Mesenchymal stem cell (in vitro differentiated cells and primary cell): ENCODE data around the gene PFN3.
A peak's percentile ranks its signal among the peaks of the same experiment; 100 is the strongest.

ENCODE experiments used
- DNase-seq: peaks from one replicate; pipeline ENCODE4 v3.0.0-alpha.2; 2013
- H2AFZ ChIP-seq: one replicate; pipeline ENCODE4 v1.6.1; 2013; ENCODE audit warnings: low read depth, mild to moderate bottlenecking, control low read depth, inconsistent platforms, low read length, moderate library complexity
- H2AK5ac ChIP-seq: 2 replicates; pipeline ENCODE4 v1.6.1; 2013; ENCODE audit warnings: low read length, moderate library complexity, mild to moderate bottlenecking, inconsistent platforms; ENCODE audit not compliant: severe bottlenecking
- H2BK120ac ChIP-seq: one replicate; pipeline ENCODE4 v1.6.1; 2013; ENCODE audit warnings: low read depth, mild to moderate bottlenecking, inconsistent platforms, low read length, moderate library complexity
- H2BK12ac ChIP-seq, 2 experiments: one replicate each; pipeline ENCODE4 v1.6.1; 2013; ENCODE audit warnings: inconsistent platforms in 2 of 2, low read length in 2 of 2, mild to moderate bottlenecking in 2 of 2, moderate library complexity in 2 of 2, control low read depth in 1 of 2
- H2BK15ac ChIP-seq: one replicate; pipeline ENCODE4 v1.6.1; 2013; ENCODE audit warnings: mild to moderate bottlenecking, low read depth, inconsistent platforms; ENCODE audit not compliant: poor library complexity, severe bottlenecking
- H2BK5ac ChIP-seq: 2 replicates; pipeline ENCODE4 v1.6.1; 2013; ENCODE audit warnings: low read depth, mild to moderate bottlenecking, low read length, control low read depth, inconsistent platforms; ENCODE audit not compliant: poor library complexity, severe bottlenecking
- H3K14ac ChIP-seq, 2 experiments: one replicate each; pipeline ENCODE4 v1.6.1; 2013; ENCODE audit warnings: inconsistent platforms in 2 of 2, low read length in 2 of 2, control low read depth in 1 of 2, mild to moderate bottlenecking in 1 of 2, moderate library complexity in 1 of 2
- H3K18ac ChIP-seq, 2 experiments: one replicate each; pipeline ENCODE4 v1.6.1; 2013; ENCODE audit warnings: inconsistent platforms in 2 of 2, low read length in 2 of 2, control low read depth in 1 of 2, low read depth in 1 of 2, mild to moderate bottlenecking in 1 of 2
- H3K23ac ChIP-seq, 2 experiments: one replicate each; pipeline ENCODE4 v1.6.1; 2013; ENCODE audit warnings: inconsistent platforms in 2 of 2, low read length in 2 of 2, mild to moderate bottlenecking in 2 of 2, moderate library complexity in 2 of 2, control low read depth in 1 of 2
- H3K27ac ChIP-seq: 2 replicates; pipeline ENCODE4 v1.5.1; 2013; ENCODE audit warnings: mild to moderate bottlenecking, moderate library complexity, low read length, control low read depth, inconsistent platforms; ENCODE audit not compliant: poor library complexity, severe bottlenecking
- H3K27me3 ChIP-seq, 2 experiments: 2 replicates each; pipeline versions ENCODE4 v1.6.1 to v1.7.0; 2013; ENCODE audit warnings: low read length in 2 of 2, mild to moderate bottlenecking in 2 of 2, moderate library complexity in 2 of 2, control low read depth in 1 of 2, inconsistent platforms in 1 of 2; ENCODE audit not compliant: control insufficient read depth in 1 of 2, insufficient read depth in 1 of 2
- H3K36me3 ChIP-seq, 2 experiments: 2 replicates each; pipeline versions ENCODE4 v1.6.1 to v1.7.0; 2013; ENCODE audit warnings: low read length in 2 of 2, control low read depth in 1 of 2, inconsistent platforms in 1 of 2, low read depth in 1 of 2, mild to moderate bottlenecking in 1 of 2; ENCODE audit not compliant: insufficient read depth in 2 of 2, control insufficient read depth in 1 of 2
- H3K4ac ChIP-seq, 2 experiments: one replicate each; pipeline ENCODE4 v1.6.1; 2013; ENCODE audit warnings: inconsistent platforms in 2 of 2, low read length in 2 of 2, mild to moderate bottlenecking in 2 of 2, moderate library complexity in 2 of 2, control low read depth in 1 of 2, low read depth in 1 of 2
- H3K4me1 ChIP-seq: 2 replicates; pipeline ENCODE4 v1.6.1; 2013; ENCODE audit warnings: low read depth, low read length, control low read depth; ENCODE audit not compliant: control insufficient read depth, insufficient read depth
- H3K4me2 ChIP-seq: 2 replicates; pipeline ENCODE4 v1.6.1; 2013; ENCODE audit warnings: low read length, mild to moderate bottlenecking, inconsistent platforms; ENCODE audit not compliant: poor library complexity, severe bottlenecking
- H3K4me3 ChIP-seq, 2 experiments: 2 replicates each; pipeline versions ENCODE4 v1.5.1 to v1.7.0; 2013; ENCODE audit warnings: low read length in 2 of 2, mild to moderate bottlenecking in 2 of 2, control low read depth in 1 of 2, low read depth in 1 of 2; ENCODE audit not compliant: insufficient read depth in 1 of 2
- H3K79me1 ChIP-seq: replicated peaks from 2 replicates; pipeline ENCODE4 v1.6.1; 2013; ENCODE audit warnings: mild to moderate bottlenecking, control low read depth, low read length, inconsistent platforms; ENCODE audit not compliant: poor library complexity, severe bottlenecking
- H3K9ac ChIP-seq: 2 replicates; pipeline ENCODE4 v1.7.0; 2013; ENCODE audit warnings: mild to moderate bottlenecking, low read length, moderate library complexity
- H3K9me3 ChIP-seq: 2 replicates; pipeline ENCODE4 v1.7.0; 2013; ENCODE audit warnings: mild to moderate bottlenecking, low read length; ENCODE audit not compliant: control insufficient read depth
- H4K8ac ChIP-seq: one replicate; pipeline ENCODE4 v1.6.1; 2013; ENCODE audit warnings: inconsistent platforms, mild to moderate bottlenecking, low read length, moderate library complexity
- H4K91ac ChIP-seq: one replicate; pipeline ENCODE4 v1.6.1; 2013; ENCODE audit warnings: mild to moderate bottlenecking, low read length, inconsistent platforms
- whole genome bisulfite sequencing: methylation state at CpG from one replicate; pipeline ENCODE4 v1.1.7; 2013; ENCODE audit warnings: mixed read lengths; 5-methylcytosine and 5-hydroxymethylcytosine counted together

PFN3 gene

DNA sequence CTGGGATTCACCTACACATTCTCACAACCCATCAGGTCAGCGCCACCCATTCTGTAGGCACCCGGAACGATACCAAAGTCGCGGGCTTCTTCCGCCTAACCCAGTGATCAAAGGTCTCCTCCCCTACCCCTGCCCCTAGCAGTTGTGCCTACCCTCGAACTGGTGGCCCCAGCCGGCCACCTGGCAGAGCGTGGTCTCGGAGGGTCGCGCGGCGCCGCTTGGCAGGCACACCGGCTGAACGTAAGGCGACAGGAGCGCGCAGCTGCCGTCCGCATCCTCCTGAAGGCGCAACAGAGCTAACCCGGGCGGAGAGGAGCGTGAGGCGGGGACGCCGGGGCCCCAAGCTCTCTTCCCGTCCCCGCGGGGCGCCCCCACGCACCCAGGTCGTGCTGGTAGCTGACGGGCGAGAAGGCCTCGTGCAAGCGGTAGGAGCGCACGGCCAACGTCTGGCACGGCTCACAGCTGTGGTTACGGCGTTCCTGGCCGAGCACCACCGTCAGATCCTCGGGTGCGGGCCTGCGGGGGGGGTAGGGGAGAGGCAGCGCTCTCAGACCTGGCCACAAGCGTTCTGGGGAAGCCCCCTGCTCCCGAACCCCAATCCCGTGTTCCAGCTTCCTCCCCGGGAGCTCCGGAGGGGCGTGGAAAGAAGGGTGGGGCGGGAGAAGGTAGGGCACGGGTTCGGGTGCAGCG is 2.8 kb upstream of the PFN3 start:
- Histone ChIP-seq H3K4ac (peak overlapping the region in 1 of 2 experiments; percentile 75), H3K9ac (no peak overlapping the region), H3K4me2 (peak overlapping the region; percentile 100), H3K9me3 (no peaks in the 10 kb centered on the region), H2AFZ (no peak overlapping the region), H3K4me3 (peak overlapping the region; percentile 66 to 80), H4K91ac (peak overlapping the region; percentile 77), H3K18ac (peak overlapping the region; percentile 62 to 65), H3K27ac (no peak overlapping the region), H2BK5ac (no peak overlapping the region), H4K8ac (peak overlapping the region; percentile 80), H2BK120ac (no peak overlapping the region), H3K79me1 (no peaks in the 10 kb centered on the region), H3K36me3 (peaks cover 0 to 3% of the 10 kb centered on the region in 2 experiments), H2BK12ac (peak overlapping the region in 1 of 2 experiments; percentile 7), H2BK15ac (peak overlapping the region; percentile 61), H3K23ac (peak overlapping the region in 1 of 2 experiments; percentile 92), H3K27me3 (peaks cover 0 to 83% of the 10 kb centered on the region in 2 experiments), H3K14ac (peak overlapping the region in 1 of 2 experiments; percentile 9), H2AK5ac (no peak overlapping the region), H3K4me1 (peaks cover 28% of the 10 kb centered on the region)
- WGBS, result 2% methylated on average over 53 of the region's 61 CpGs
- DNase-seq, result peak; percentile 64

- Histone ChIP-seq H3K79me1 (no peaks in the 10 kb centered on the region), H3K4me3 (peak overlapping the region; percentile 66 to 80), H3K4me2 (peak overlapping the region; percentile 100), H3K14ac (no peak overlapping the region), H2BK120ac (no peak overlapping the region), H3K4me1 (peaks cover 28% of the 10 kb centered on the region), H2BK12ac (no peak overlapping the region), H3K36me3 (peaks cover 0 to 3% of the 10 kb centered on the region in 2 experiments), H3K9ac (no peak overlapping the region), H3K23ac (no peak overlapping the region), H2BK5ac (no peak overlapping the region), H3K27me3 (peaks cover 4 to 87% of the 10 kb centered on the region in 2 experiments), H4K91ac (no peak overlapping the region), H3K9me3 (no peaks in the 10 kb centered on the region), H4K8ac (peak overlapping the region; percentile 86), H3K18ac (no peak overlapping the region), H2AFZ (no peak overlapping the region), H3K4ac (no peak overlapping the region), H2AK5ac (no peak overlapping the region), H2BK15ac (peak overlapping the region; percentile 61), H3K27ac (no peak overlapping the region)
- peak; percentile 68 for DNase-seq
- WGBS, result 18% methylated on average over 49 of the region's 49 CpGs
These were observed 2.0 kb upstream of the PFN3 start for GRCh38 chr5:177402271-177403043.

GRCh38 chr5:177397875-177398390 is 2.5 kb downstream of the PFN3 start:
- no peak overlapping the region for H2BK5ac ChIP-seq
- H3K4me3 ChIP-seq, result no peak overlapping the region
- H4K8ac ChIP-seq, result no peak overlapping the region
- no peak overlapping the region for H2AFZ ChIP-seq
- no peak overlapping the region for H2BK12ac ChIP-seq
- H3K79me1 ChIP-seq, result no peaks in the 10 kb centered on the region
- peaks cover 0 to 3% of the 10 kb centered on the region in 2 experiments for H3K36me3 ChIP-seq
- peaks cover 9% of the 10 kb centered on the region for H3K4me1 ChIP-seq
- no peak overlapping the region for H3K4me2 ChIP-seq
- H2AK5ac ChIP-seq, result no peak overlapping the region
- H3K27ac ChIP-seq, result no peak overlapping the region
- H4K91ac ChIP-seq, result no peak overlapping the region
- H3K18ac ChIP-seq, result no peak overlapping the region
- H3K14ac ChIP-seq, result peak overlapping the region in 1 of 2 experiments; percentile 7
- H3K9me3 ChIP-seq, result no peaks in the 10 kb centered on the region
- H3K27me3 ChIP-seq, result peaks cover 8 to 86% of the 10 kb centered on the region in 2 experiments
- H3K23ac ChIP-seq, result no peak overlapping the region
- DNase-seq, result no peak
- WGBS, result 89% methylated on average over 13 of the region's 16 CpGs
- no peak overlapping the region for H2BK120ac ChIP-seq
- no peak overlapping the region for H3K4ac ChIP-seq
- no peak overlapping the region for H3K9ac ChIP-seq
- H2BK15ac ChIP-seq, result no peak overlapping the region

- no peak overlapping the region for H2BK120ac ChIP-seq
- H3K4ac ChIP-seq, result no peak overlapping the region
These were observed 3.7 kb downstream of the PFN3 start for GRCh38 chr5:177396807-177397206.

More at GRCh38 chr5:177396807-177397206, 3.7 kb downstream of the PFN3 start:
- Histone ChIP-seq H3K4me2 (no peak overlapping the region), H2BK12ac (no peak overlapping the region), H3K4me1 (peaks cover 2% of the 10 kb centered on the region), H3K9ac (no peak overlapping the region), H4K91ac (no peak overlapping the region), H3K79me1 (no peaks in the 10 kb centered on the region), H2AK5ac (no peak overlapping the region), H3K27ac (no peak overlapping the region), H2AFZ (no peak overlapping the region), H3K14ac (no peak overlapping the region), H3K9me3 (no peaks in the 10 kb centered on the region), H3K27me3 (peaks cover 8 to 75% of the 10 kb centered on the region in 2 experiments), H2BK5ac (no peak overlapping the region), H3K4me3 (no peak overlapping the region), H2BK15ac (no peak overlapping the region), H3K18ac (no peak overlapping the region), H3K23ac (no peak overlapping the region), H3K36me3 (no peaks in the 10 kb centered on the region), H4K8ac (no peak overlapping the region)
- 94% methylated on average over 10 of the region's 10 CpGs for WGBS
- no peak for DNase-seq
